Activated T-cell treated with anti-CD3 and anti-CD28 coated beads, Interleukin-2, amount 50 U/mL, for 1 hour (primary cell): Measurements from ENCODE around the gene CFAP97D2.

Experiments
- DNase-seq: peaks from one replicate; pipeline ENCODE4 v3.0.0-alpha.2; 2020

Gene CFAP97D2

GRCh38 chr13:114143806-114144605 lies 35.1 kb upstream of the CFAP97D2 start:
- DNase-seq, result peak; percentile 60

GRCh38 chr13:114144606-114145244 lies 34.3 kb upstream of the CFAP97D2 start:
- peak; percentile 18 for DNase-seq

GRCh38 chr13:114145256-114145655 lies 33.8 kb upstream of the CFAP97D2 start:
- peak; percentile 17 for DNase-seq

- DNase-seq, result peak; percentile 13
These were observed 33.3 kb upstream of the CFAP97D2 start for GRCh38 chr13:114145722-114146121.

GRCh38 chr13:114146173-114146572 lies 32.9 kb upstream of the CFAP97D2 start:
- DNase-seq, result no peak

GRCh38 chr13:114146629-114147028 lies 32.4 kb upstream of the CFAP97D2 start:
- no peak for DNase-seq

- DNase-seq, result no peak
These were observed 31.1 kb upstream of the CFAP97D2 start for GRCh38 chr13:114147803-114148520.

GRCh38 chr13:114148521-114148855 lies 30.6 kb upstream of the CFAP97D2 start:
- peak; percentile 80 for DNase-seq

GRCh38 chr13:114148886-114149285 lies 30.2 kb upstream of the CFAP97D2 start:
- DNase-seq, result peak; percentile 41

- DNase-seq, result no peak
These were observed 29.0 kb upstream of the CFAP97D2 start for GRCh38 chr13:114149774-114150740.

- DNase-seq, result no peak
These were observed 28.0 kb upstream of the CFAP97D2 start for GRCh38 chr13:114151031-114151430.

- peak; percentile 61 for DNase-seq
These were observed 27.3 kb upstream of the CFAP97D2 start for GRCh38 chr13:114151565-114152284.

GRCh38 chr13:114152285-114152645 lies 26.8 kb upstream of the CFAP97D2 start:
- no peak for DNase-seq

- DNase-seq, result no peak
These were observed 26.2 kb upstream of the CFAP97D2 start for GRCh38 chr13:114152831-114153371.

- no peak for DNase-seq
These were observed 25.5 kb upstream of the CFAP97D2 start for GRCh38 chr13:114153485-114154080.

- peak; percentile 36 for DNase-seq
These were observed 24.6 kb upstream of the CFAP97D2 start for GRCh38 chr13:114154476-114154875.

- no peak for DNase-seq
These were observed 23.7 kb upstream of the CFAP97D2 start for GRCh38 chr13:114155320-114155719.

- DNase-seq, result no peak
These were observed 22.9 kb upstream of the CFAP97D2 start for GRCh38 chr13:114155926-114156883.

GRCh38 chr13:114157869-114158495 lies 21.1 kb upstream of the CFAP97D2 start:
- no peak for DNase-seq
